Peyer's patch (tissue), 4 donors: ENCODE results near the gene PES1.

Source experiments
- POLR2A ChIP-seq, 2 donors: fragments of 450-650 bp; IDR thresholded peaks; one replicate each; pipeline ENCODE4 v1.5.1; 2017; ENCODE audit warnings: antibody characterized with exemption in 2 of 2, mild to moderate bottlenecking in 2 of 2, moderate library complexity in 2 of 2
- TF ChIP-seq, protein P1 (sequence below), 6 experiments: fragments of 450-650 bp in 4 of 6; fragments of 200-600 bp in 2 of 6; sonication (generic) in 1 of 6; IDR thresholded peaks; one replicate each; pipeline ENCODE4 v1.5.1; 2017 to 2019; ENCODE audit warnings: antibody characterized with exemption in 6 of 6, mild to moderate bottlenecking in 3 of 6, moderate library complexity in 1 of 6

DNA sequence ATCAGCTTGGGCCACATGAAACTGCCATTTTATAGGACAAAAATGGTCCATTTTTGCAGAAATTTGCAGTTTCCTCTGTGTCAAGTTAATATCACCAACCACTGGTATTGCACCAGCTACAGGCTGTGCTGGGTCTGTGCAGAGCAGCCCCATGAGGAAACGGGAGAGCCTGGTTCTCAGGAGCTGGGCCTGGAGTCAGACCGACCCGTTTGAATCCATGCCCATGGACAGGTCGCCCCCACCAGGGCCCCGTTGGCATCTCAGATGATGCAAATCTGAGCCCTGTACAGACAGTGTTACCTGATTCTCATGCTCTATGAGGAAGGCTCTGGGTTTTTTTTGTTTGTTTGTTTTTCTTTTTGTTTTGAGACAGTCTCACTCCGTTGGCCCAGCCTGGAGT is 35.3 kb downstream of the PES1 start:
- TF ChIP-seq POLR2A (IDR thresholded peaks at IDR 0.05): no peak
- TF ChIP-seq, protein P1, sequence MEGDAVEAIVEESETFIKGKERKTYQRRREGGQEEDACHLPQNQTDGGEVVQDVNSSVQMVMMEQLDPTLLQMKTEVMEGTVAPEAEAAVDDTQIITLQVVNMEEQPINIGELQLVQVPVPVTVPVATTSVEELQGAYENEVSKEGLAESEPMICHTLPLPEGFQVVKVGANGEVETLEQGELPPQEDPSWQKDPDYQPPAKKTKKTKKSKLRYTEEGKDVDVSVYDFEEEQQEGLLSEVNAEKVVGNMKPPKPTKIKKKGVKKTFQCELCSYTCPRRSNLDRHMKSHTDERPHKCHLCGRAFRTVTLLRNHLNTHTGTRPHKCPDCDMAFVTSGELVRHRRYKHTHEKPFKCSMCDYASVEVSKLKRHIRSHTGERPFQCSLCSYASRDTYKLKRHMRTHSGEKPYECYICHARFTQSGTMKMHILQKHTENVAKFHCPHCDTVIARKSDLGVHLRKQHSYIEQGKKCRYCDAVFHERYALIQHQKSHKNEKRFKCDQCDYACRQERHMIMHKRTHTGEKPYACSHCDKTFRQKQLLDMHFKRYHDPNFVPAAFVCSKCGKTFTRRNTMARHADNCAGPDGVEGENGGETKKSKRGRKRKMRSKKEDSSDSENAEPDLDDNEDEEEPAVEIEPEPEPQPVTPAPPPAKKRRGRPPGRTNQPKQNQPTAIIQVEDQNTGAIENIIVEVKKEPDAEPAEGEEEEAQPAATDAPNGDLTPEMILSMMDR (IDR thresholded peaks at IDR 0.05): no peak
